Measurements from ENCODE around the gene NPIPB9. TPM values are rescaled to one million over a fixed set of nuclear protein-coding genes. Genes with fewer than 3 reads are reported as not detected.

NPIPB9 gene
- total RNA-seq, 1 experiment from 2014 or later = not detected

- DNase-seq (ENCODE audit: low spot score) = peak; percentile 23
Observed at GRCh38 chr16:28821874-28822519, 70.4 kb downstream of the NPIPB9 start.

Small RNA genes within 50 kb of the gene (small RNA-seq; reads per million reads assigned to genes)
- not detected for gene MIR6862-2

Other genes starting within 250 kb of the NPIPB9 start
- gene IL27, start 245.0 kb upstream of the NPIPB9 start, total RNA-seq (2014; rRNA removed; shearing (Covaris generic)) = not detected in 2 replicates
- gene NUPR1, start 212.8 kb upstream of the NPIPB9 start, total RNA-seq (2014; rRNA removed; shearing (Covaris generic)) = 0.34 and 0.56 TPM in 2 replicates
- gene SGF29, start 197.9 kb upstream of the NPIPB9 start, total RNA-seq (2014; rRNA removed; shearing (Covaris generic)) = 19.1 and 29.9 TPM in 2 replicates
- gene SULT1A2, start 154.7 kb upstream of the NPIPB9 start, total RNA-seq (2014; rRNA removed; shearing (Covaris generic)) = 1.4 and 1.7 TPM in 2 replicates
- 30.9 and 35.7 TPM in 2 replicates for gene SULT1A1, start 141.7 kb upstream of the NPIPB9 start, total RNA-seq (2014; rRNA removed; shearing (Covaris generic))
- gene NPIPB8, start 113.7 kb upstream of the NPIPB9 start, total RNA-seq (2014; rRNA removed; shearing (Covaris generic)) = 0.15 and 0.42 TPM in 2 replicates
- 358 and 396 TPM in 2 replicates for gene EIF3C, start 40.3 kb upstream of the NPIPB9 start, total RNA-seq (2014; rRNA removed; shearing (Covaris generic))
- gene ATXN2L, start 71.2 kb downstream of the NPIPB9 start, total RNA-seq (2014; rRNA removed; shearing (Covaris generic)) = 74.1 and 86.9 TPM in 2 replicates
- 376 and 403 TPM in 2 replicates for gene TUFM, start 94.6 kb downstream of the NPIPB9 start, total RNA-seq (2014; rRNA removed; shearing (Covaris generic))
- 38.9 and 50.2 TPM in 2 replicates for gene SH2B1, start 112.1 kb downstream of the NPIPB9 start, total RNA-seq (2014; rRNA removed; shearing (Covaris generic))
- gene ATP2A1, start 126.7 kb downstream of the NPIPB9 start, total RNA-seq (2014; rRNA removed; shearing (Covaris generic)) = 0.83 and 2.6 TPM in 2 replicates
- gene RABEP2, start 173.5 kb downstream of the NPIPB9 start, total RNA-seq (2014; rRNA removed; shearing (Covaris generic)) = 47.3 and 59.1 TPM in 2 replicates
- gene CD19, start 180.2 kb downstream of the NPIPB9 start, total RNA-seq (2014; rRNA removed; shearing (Covaris generic)) = not detected in 2 replicates
- 54.8 and 66.3 TPM in 2 replicates for gene NFATC2IP, start 199.2 kb downstream of the NPIPB9 start, total RNA-seq (2014; rRNA removed; shearing (Covaris generic))
- gene SPNS1, start 223.0 kb downstream of the NPIPB9 start, total RNA-seq (2014; rRNA removed; shearing (Covaris generic)) = 79.6 and 88.8 TPM in 2 replicates
- 14.8 and 22.7 TPM in 2 replicates for gene LAT, start 233.3 kb downstream of the NPIPB9 start, total RNA-seq (2014; rRNA removed; shearing (Covaris generic))

Data from HT-29 (cell line).